ENCODE results near the gene HMSD.

Gene HMSD

GRCh38 chr18:63956755-63957154 lies 7.7 kb downstream of the HMSD start:
- no peak for DNase-seq (ENCODE audit: low read depth in 2 of 2)

GRCh38 chr18:63960891-63961290 lies 11.8 kb downstream of the HMSD start:
- no peak for DNase-seq (ENCODE audit: low read depth in 2 of 2)

GRCh38 chr18:63961435-63961980 lies 12.4 kb downstream of the HMSD start:
- no peak for DNase-seq (ENCODE audit: low read depth in 2 of 2)

- no peak for DNase-seq (ENCODE audit: low read depth in 2 of 2)
Measured at GRCh38 chr18:63962137-63962536, 13.0 kb downstream of the HMSD start.

- DNase-seq (ENCODE audit: low read depth in 2 of 2): no peak
Measured at GRCh38 chr18:63963615-63964256, 14.6 kb downstream of the HMSD start.

GRCh38 chr18:63964908-63965307 lies 15.8 kb downstream of the HMSD start:
- DNase-seq (ENCODE audit: low read depth in 2 of 2): no peak

GRCh38 chr18:63965716-63966330 lies 16.7 kb downstream of the HMSD start:
- DNase-seq (ENCODE audit: low read depth in 2 of 2): no peak

- peak; percentile 53 for DNase-seq (ENCODE audit: low read depth in 2 of 2)
Measured at GRCh38 chr18:63969942-63970808, 21.1 kb downstream of the HMSD start, which contains the start of gene SERPINB8. TSS of gene SERPINB8 (plus strand) at chr18:63970081. CDS start at chr18:63978309, 8,228 bp downstream.

GRCh38 chr18:63970809-63971205 lies 21.7 kb downstream of the HMSD start:
- DNase-seq (ENCODE audit: low read depth in 2 of 2): no peak

GRCh38 chr18:63971320-63972001 lies 22.4 kb downstream of the HMSD start:
- no peak for DNase-seq (ENCODE audit: low read depth in 2 of 2)

GRCh38 chr18:63972002-63972376 lies 22.9 kb downstream of the HMSD start:
- DNase-seq (ENCODE audit: low read depth in 2 of 2): no peak

- DNase-seq (ENCODE audit: low read depth in 2 of 2): no peak
Measured at GRCh38 chr18:63974991-63975390, 25.9 kb downstream of the HMSD start.

- no peak for DNase-seq (ENCODE audit: low read depth in 2 of 2)
Measured at GRCh38 chr18:63975628-63976027, 26.5 kb downstream of the HMSD start.

GRCh38 chr18:63977040-63977439 lies 27.9 kb downstream of the HMSD start:
- no peak for DNase-seq (ENCODE audit: low read depth in 2 of 2)

- DNase-seq (ENCODE audit: low read depth in 2 of 2): no peak
Measured at GRCh38 chr18:63979409-63979920, 30.4 kb downstream of the HMSD start.

- DNase-seq (ENCODE audit: low read depth in 2 of 2): no peak
Measured at GRCh38 chr18:63980027-63980426, 30.9 kb downstream of the HMSD start.

GRCh38 chr18:63980896-63981460 lies 31.9 kb downstream of the HMSD start:
- no peak for DNase-seq (ENCODE audit: low read depth in 2 of 2)

- DNase-seq (ENCODE audit: low read depth in 2 of 2): no peak
Measured at GRCh38 chr18:63981719-63982118, 32.6 kb downstream of the HMSD start.

GRCh38 chr18:63982361-63982760 lies 33.3 kb downstream of the HMSD start:
- DNase-seq (ENCODE audit: low read depth in 2 of 2): no peak

GRCh38 chr18:63986885-63987284 lies 37.8 kb downstream of the HMSD start:
- no peak for DNase-seq (ENCODE audit: low read depth in 2 of 2)

GRCh38 chr18:63987743-63988142 lies 38.6 kb downstream of the HMSD start:
- DNase-seq (ENCODE audit: low read depth in 2 of 2): no peak

All from stimulated activated CD8-positive, alpha-beta memory T cell treated with anti-CD3 and anti-CD28 coated beads, Interleukin-7, amount 100 ng/mL, for 1 hour (primary cell).